Suprapubic skin (tissue), 4 donors: ENCODE measurements around the gene COL28A1. TPM values are rescaled to one million over a fixed set of nuclear protein-coding genes. Genes with fewer than 3 reads are reported as not detected.
"Not testable (repeated sequence)": the region's sequence is repeated elsewhere in the genome, so short reads cannot be mapped to it uniquely, and the experiment has no call there.

Experiments used
- DNase-seq, 2 donors: peaks; one replicate each; pipeline ENCODE4 v3.0.0-alpha.2; 2019; ENCODE audit warnings: low spot score in 2 of 2
- H3K27ac ChIP-seq: fragments of 200-600 bp; sonication (generic); one replicate; pipeline ENCODE4 v1.5.1; 2019
- H3K27me3 ChIP-seq: fragments of 200-600 bp; sonication (generic); one replicate; pipeline ENCODE4 v1.5.1; 2019
- H3K36me3 ChIP-seq: fragments of 200-600 bp; sonication (generic); one replicate; pipeline ENCODE4 v1.5.1; 2019
- H3K4me1 ChIP-seq: fragments of 200-600 bp; sonication (generic); one replicate; pipeline ENCODE4 v1.5.1; 2019
- H3K4me3 ChIP-seq: fragments of 200-600 bp; sonication (generic); one replicate; pipeline ENCODE4 v1.5.1; 2019; ENCODE audit warnings: mild to moderate bottlenecking
- H3K9me3 ChIP-seq: fragments of 200-600 bp; sonication (generic); one replicate; pipeline ENCODE4 v1.5.1; 2019
- CTCF ChIP-seq, 2 donors: fragments of 200-600 bp in 1 of 2; fragments of 450-650 bp in 1 of 2; sonication (generic) in 1 of 2; IDR thresholded peaks; one replicate each; pipeline ENCODE4 v1.5.1; 2016 to 2019; ENCODE audit warnings: antibody characterized with exemption in 2 of 2, mild to moderate bottlenecking in 1 of 2, moderate library complexity in 1 of 2
- EP300 ChIP-seq: sonication (generic); formaldehyde crosslinking; IDR thresholded peaks from one replicate; pipeline ENCODE4 v1.6.1; 2017; ENCODE audit warnings: antibody characterized with exemption
- POLR2A ChIP-seq, 2 donors: fragments of 450-650 bp; IDR thresholded peaks; one replicate each; pipeline ENCODE4 v1.6.1; 2017; ENCODE audit warnings: antibody characterized with exemption in 2 of 2, mild to moderate bottlenecking in 2 of 2, moderate library complexity in 2 of 2
- POLR2AphosphoS5 ChIP-seq, 3 donors: sonication (generic); formaldehyde crosslinking; IDR thresholded peaks; one replicate each; pipeline ENCODE4 v1.6.1; 2017; ENCODE audit warnings: antibody characterized with exemption in 3 of 3
- WGBS: methylation state at CpG from one replicate; pipeline ENCODE4 v1.1.5; 2018; 5-methylcytosine and 5-hydroxymethylcytosine counted together
- total RNA-seq, 4 donors: library from RNA; depleted of rRNA; stranded (reverse); fragments of >200 nt; gene quantifications; one replicate each; pipeline ENCODE4 v1.1.0, GENCODE V29; 2016

The COL28A1 gene
- total RNA-seq, 4 donors from 2014 or later: 0.85 to 2.9 (median 2.0) TPM

- DNase-seq: no peak
- Histone ChIP-seq H3K4me3 (no peak overlapping the region), H3K27ac (no peak overlapping the region)
Measured at GRCh38 chr7:7408001-7408770, 127.5 kb downstream of the COL28A1 start.

DNA sequence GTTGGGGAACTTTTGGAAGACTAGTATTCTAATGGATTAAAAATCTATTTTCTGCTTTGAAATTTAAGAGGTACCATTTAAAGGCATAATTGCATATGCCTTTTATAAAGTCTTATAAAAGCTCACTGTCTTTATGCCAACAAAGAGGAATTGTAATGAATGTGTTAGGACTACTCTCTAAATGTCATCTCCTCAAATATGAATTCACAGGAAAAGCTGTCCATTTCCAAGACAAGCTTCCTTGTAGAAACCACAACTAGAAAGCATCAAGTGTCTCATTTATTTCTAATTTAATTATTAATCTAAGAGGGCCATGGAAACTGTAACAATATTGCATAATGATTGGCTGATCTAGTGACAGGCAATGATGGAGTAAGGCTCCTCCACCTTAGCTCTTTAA is 130.2 kb downstream of the COL28A1 start:
- Histone ChIP-seq H3K27me3 (no peaks in the 10 kb centered on the region), H3K36me3 (no peaks in the 10 kb centered on the region), H3K27ac (no peak overlapping the region), H3K9me3 (no peaks in the 10 kb centered on the region), H3K4me1 (peaks cover 14% of the 10 kb centered on the region), H3K4me3 (no peak overlapping the region)
- no peak for DNase-seq
- no peak for TF ChIP-seq POLR2A (IDR thresholded peaks at IDR 0.05)
- TF ChIP-seq POLR2AphosphoS5 (IDR thresholded peaks at IDR 0.05): no peak
- TF ChIP-seq EP300: no peak
- no peak for TF ChIP-seq CTCF (IDR thresholded peaks at IDR 0.05)

More at GRCh38 chr7:7408001-7408770, 127.5 kb downstream of the COL28A1 start:
- TF ChIP-seq POLR2AphosphoS5 (IDR thresholded peaks at IDR 0.05): no peak
- no peak for TF ChIP-seq POLR2A (IDR thresholded peaks at IDR 0.05)
- TF ChIP-seq CTCF (IDR thresholded peaks at IDR 0.05): no peak
- TF ChIP-seq EP300: no peak
- Histone ChIP-seq H3K36me3 (no peaks in the 10 kb centered on the region), H3K4me1 (peaks cover 14% of the 10 kb centered on the region), H3K9me3 (no peaks in the 10 kb centered on the region), H3K27me3 (no peaks in the 10 kb centered on the region)
- 47% methylated on average over 3 of the region's 3 CpGs for WGBS

- TF ChIP-seq CTCF (IDR thresholded peaks at IDR 0.05) (no peak), POLR2AphosphoS5 (IDR thresholded peaks at IDR 0.05) (no peak), POLR2A (IDR thresholded peaks at IDR 0.05) (no peak), EP300 (no peak)
- no peak overlapping the region for H3K4me3 ChIP-seq
- no peaks in the 10 kb centered on the region for H3K36me3 ChIP-seq
- H3K9me3 ChIP-seq: no peaks in the 10 kb centered on the region
- no peaks in the 10 kb centered on the region for H3K4me1 ChIP-seq
- no peaks in the 10 kb centered on the region for H3K27me3 ChIP-seq
- DNase-seq: no peak
- WGBS: 90% methylated on average over 2 of the region's 2 CpGs
- no peak overlapping the region for H3K27ac ChIP-seq
Measured at GRCh38 chr7:7399707-7400106, 136.0 kb downstream of the COL28A1 start.

DNA sequence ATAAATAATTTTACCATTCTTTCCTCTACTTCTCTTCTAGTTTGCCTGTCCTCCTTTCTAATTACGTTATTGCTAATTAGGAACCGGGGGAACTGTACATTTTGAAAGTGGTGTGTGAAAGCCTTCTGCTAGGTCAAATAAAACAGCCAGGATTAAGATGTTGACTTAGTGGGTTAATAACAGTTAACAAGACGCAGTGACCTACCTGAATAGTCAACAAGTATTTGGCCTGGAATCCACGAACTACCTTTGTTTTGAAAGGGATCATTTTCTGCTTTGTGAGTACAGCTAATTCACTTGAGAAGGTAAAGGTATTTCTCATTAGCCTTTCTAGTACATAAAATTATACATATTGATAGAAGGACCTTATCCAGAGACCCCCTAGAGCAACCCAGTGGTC is 139.9 kb downstream of the COL28A1 start:
- Histone ChIP-seq H3K27ac (no peak overlapping the region), H3K36me3 (no peaks in the 10 kb centered on the region), H3K4me3 (no peak overlapping the region), H3K9me3 (no peaks in the 10 kb centered on the region), H3K4me1 (no peaks in the 10 kb centered on the region), H3K27me3 (no peaks in the 10 kb centered on the region)
- TF ChIP-seq POLR2AphosphoS5 (IDR thresholded peaks at IDR 0.05) (no peak), CTCF (IDR thresholded peaks at IDR 0.05) (no peak), POLR2A (IDR thresholded peaks at IDR 0.05) (no peak), EP300 (no peak)
- no peak for DNase-seq
- 92% methylated on average over 4 of the region's 4 CpGs for WGBS

DNA sequence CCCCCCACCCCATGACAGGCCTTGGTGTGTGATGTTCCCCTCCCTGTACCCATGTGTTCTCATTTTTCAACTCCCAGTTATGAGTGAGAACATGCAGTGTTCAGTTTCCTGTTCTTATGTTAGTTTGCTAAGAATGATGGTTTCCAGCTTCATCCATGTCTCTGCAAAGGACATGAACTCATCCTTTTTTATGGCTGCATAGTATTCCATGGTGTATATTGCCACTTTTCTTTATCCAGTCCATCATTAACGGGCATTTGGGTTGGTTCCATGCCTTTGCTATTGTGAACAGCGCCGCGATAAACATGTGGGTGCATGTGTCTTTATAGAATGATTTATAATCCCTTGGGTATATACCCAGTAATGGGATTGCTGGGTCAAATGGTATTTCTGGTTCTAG is 147.5 kb downstream of the COL28A1 start:
- H3K4me3 ChIP-seq, DNase-seq, H3K9me3 ChIP-seq, H3K27ac ChIP-seq, H3K27me3 ChIP-seq, H3K36me3 ChIP-seq, H3K4me1 ChIP-seq: not testable (repeated sequence)
- WGBS: 92% methylated on average over 4 of the region's 4 CpGs

GRCh38 chr7:7385421-7385820 is 150.3 kb downstream of the COL28A1 start:
- no peak for TF ChIP-seq POLR2AphosphoS5 (IDR thresholded peaks at IDR 0.05)
- TF ChIP-seq CTCF (IDR thresholded peaks at IDR 0.05): no peak
- TF ChIP-seq EP300: no peak
- no peak for TF ChIP-seq POLR2A (IDR thresholded peaks at IDR 0.05)
- no peaks in the 10 kb centered on the region for H3K9me3 ChIP-seq
- no peaks in the 10 kb centered on the region for H3K27me3 ChIP-seq
- no peaks in the 10 kb centered on the region for H3K36me3 ChIP-seq
- no peak overlapping the region for H3K27ac ChIP-seq
- no peaks in the 10 kb centered on the region for H3K4me1 ChIP-seq
- no peak overlapping the region for H3K4me3 ChIP-seq
- no peak for DNase-seq
- 73% methylated on average over 2 of the region's 2 CpGs for WGBS
